Globus pallidus (tissue), 1 donor: ENCODE results near the gene MMP14.
A peak's percentile ranks its signal among the peaks of the same experiment; 100 is the strongest.
"Not testable (repeated sequence)": the region's sequence is repeated elsewhere in the genome, so short reads cannot be mapped to it uniquely, and the experiment has no call there.

ENCODE experiments used
- DNase-seq: peaks from one replicate; pipeline ENCODE4 v3.0.0-alpha.2; 2015; ENCODE audit warnings: low spot score

The MMP14 gene

GRCh38 chr14:22814373-22814772 is 22.0 kb upstream of the MMP14 start:
- no peak for DNase-seq

- DNase-seq: no peak
Observed at GRCh38 chr14:22814941-22815713, 21.3 kb upstream of the MMP14 start, which contains the start of gene SLC7A7. Gene SLC7A7 (minus strand): TSS chr14:22815435. CDS start chr14:22813398, 2,037 bp downstream.

- DNase-seq: no peak
Observed at GRCh38 chr14:22819151-22819988, 17.0 kb upstream of the MMP14 start.

GRCh38 chr14:22820731-22821130 is 15.7 kb upstream of the MMP14 start:
- DNase-seq: no peak

GRCh38 chr14:22821193-22822015 is 15.0 kb upstream of the MMP14 start:
- DNase-seq: no peak

- no peak for DNase-seq
Observed at GRCh38 chr14:22822016-22822570, 14.3 kb upstream of the MMP14 start.

- peak; percentile 79 for DNase-seq
Observed at GRCh38 chr14:22822571-22823098, 13.8 kb upstream of the MMP14 start.

- no peak for DNase-seq
Observed at GRCh38 chr14:22824711-22825359, 11.6 kb upstream of the MMP14 start.

GRCh38 chr14:22829076-22829660 is 7.2 kb upstream of the MMP14 start:
- DNase-seq: not testable (repeated sequence)

GRCh38 chr14:22829661-22830442 is 6.5 kb upstream of the MMP14 start, which contains the start of gene MRPL52:
Gene MRPL52 (plus strand): TSS chr14:22829887. CDS start chr14:22829913, 26 bp downstream.
- DNase-seq: peak; percentile 91

- no peak for DNase-seq
Observed at GRCh38 chr14:22830443-22831010, 5.9 kb upstream of the MMP14 start.

GRCh38 chr14:22835505-22835904 is 880 bp upstream of the MMP14 start:
- DNase-seq: no peak

GRCh38 chr14:22837114-22837749 is 847 bp downstream of the MMP14 start:
- DNase-seq: no peak

GRCh38 chr14:22837750-22838538 is 1.6 kb downstream of the MMP14 start:
- no peak for DNase-seq

- no peak for DNase-seq
Observed at GRCh38 chr14:22838631-22839041, 2.3 kb downstream of the MMP14 start.

GRCh38 chr14:22839159-22839779 is 2.9 kb downstream of the MMP14 start:
- DNase-seq: no peak

GRCh38 chr14:22841311-22841710 is 4.9 kb downstream of the MMP14 start:
- no peak for DNase-seq

- no peak for DNase-seq
Observed at GRCh38 chr14:22841769-22842168, 5.4 kb downstream of the MMP14 start.
